T-helper 17 cell (primary cell): Measurements from ENCODE around the gene TBC1D7. TPM values are rescaled to one million over a fixed set of nuclear protein-coding genes. Genes with fewer than 3 reads are reported as not detected.

Experiments
- ATAC-seq: fragments of 150-1000 bp; cut with Tn5 transposase; 2 replicates; pipeline ENCODE4 v1.10.0; 2021; ENCODE audit warnings: mild to moderate bottlenecking, moderate library complexity
- DNase-seq, 3 donors: peaks; one replicate each; pipeline versions ENCODE4 v3.0.0 to v3.0.0-alpha.2; 2020 to 2021
- H3K9me3 ChIP-seq: one replicate; pipeline ENCODE4 v1.7.0; 2013; ENCODE audit warnings: low read length, mild to moderate bottlenecking; ENCODE audit not compliant: control insufficient read depth, poor library complexity, severe bottlenecking
- H3K27ac Mint-ChIP-seq: one replicate; pipeline ENCODE4 v1.8.0; 2022; ENCODE audit warnings: mild to moderate bottlenecking, moderate library complexity, mixed read lengths
- H3K27me3 Mint-ChIP-seq: one replicate; pipeline ENCODE4 v1.8.0; 2022; ENCODE audit warnings: mixed read lengths
- H3K36me3 Mint-ChIP-seq: one replicate; pipeline ENCODE4 v1.8.0; 2022; ENCODE audit warnings: low read depth, mixed read lengths
- H3K4me1 Mint-ChIP-seq: one replicate; pipeline ENCODE4 v1.8.0; 2022; ENCODE audit warnings: mild to moderate bottlenecking, mixed read lengths
- H3K4me3 Mint-ChIP-seq: one replicate; pipeline ENCODE4 v1.8.0; 2022; ENCODE audit warnings: mild to moderate bottlenecking, moderate library complexity, mixed read lengths
- total RNA-seq, 4 donors: library from RNA in 2 of 4; stranded (reverse) in 2 of 4; gene quantifications; one replicate each; pipeline ENCODE4 v1.2.3 and lab custom pipeline; 2022 to 2026

The TBC1D7 gene
- total RNA-seq, 2 donors from 2014 or later, result 9.1 to 12.4 TPM

DNA sequence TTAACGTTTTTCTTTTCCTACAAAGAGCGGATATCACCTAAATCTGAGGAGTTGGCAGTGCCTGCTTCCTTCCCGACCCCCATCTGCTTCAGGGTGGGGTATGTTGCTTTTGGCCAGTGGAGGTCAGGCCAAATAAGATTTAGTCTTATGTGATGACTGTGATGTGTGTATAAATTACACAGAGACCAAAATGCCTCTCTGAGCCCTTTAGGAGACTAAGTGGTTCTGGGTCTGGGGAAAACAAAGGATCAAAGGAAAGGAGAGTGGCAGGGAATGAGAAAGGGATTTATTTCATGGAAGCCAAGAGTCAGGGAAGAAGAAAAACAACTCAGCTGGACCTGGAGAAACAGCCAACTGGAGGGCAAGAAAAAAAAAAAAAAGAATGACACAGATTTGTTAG, 39.1 kb upstream of the TBC1D7 start:
- H3K9me3 ChIP-seq, result no peaks in the 10 kb centered on the region
- peaks cover 3% of the 10 kb centered on the region for H3K4me1 Mint-ChIP-seq
- H3K27me3 Mint-ChIP-seq, result peaks cover 13% of the 10 kb centered on the region
- H3K27ac Mint-ChIP-seq, result no peak overlapping the region
- ATAC-seq, result no peak
- H3K36me3 Mint-ChIP-seq, result no peaks in the 10 kb centered on the region
- H3K4me3 Mint-ChIP-seq, result no peak overlapping the region
- DNase-seq, result no peak

DNA sequence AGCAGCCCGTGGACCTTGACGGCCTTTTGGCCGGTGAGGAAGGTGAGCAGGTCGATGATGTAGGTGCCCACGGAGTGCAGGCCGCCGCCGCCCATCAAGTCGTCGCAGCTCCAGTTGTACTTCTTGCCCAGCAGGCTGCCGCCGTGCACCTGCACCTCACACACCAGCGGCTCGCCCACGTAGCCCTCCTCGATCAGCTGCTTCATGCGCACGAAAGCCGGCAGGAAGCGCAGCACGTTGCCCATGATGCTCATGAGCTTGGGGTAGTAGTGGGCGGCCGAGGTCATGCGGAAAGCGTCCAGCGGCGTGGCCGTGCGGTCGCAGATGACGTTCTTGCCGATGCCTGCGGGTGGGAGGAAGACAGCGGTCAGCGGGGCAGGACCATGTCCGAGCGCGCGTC, 37.0 kb upstream of the TBC1D7 start:
- H3K9me3 ChIP-seq, result no peaks in the 10 kb centered on the region
- Mint-ChIP-seq H3K4me3 (no peak overlapping the region), H3K4me1 (peaks cover 3% of the 10 kb centered on the region), H3K27ac (no peak overlapping the region), H3K27me3 (peaks cover 11% of the 10 kb centered on the region), H3K36me3 (no peaks in the 10 kb centered on the region)
- no peak for DNase-seq
- no peak for ATAC-seq

GRCh38 chr6:13364842-13365241, 36.5 kb upstream of the TBC1D7 start:
- Mint-ChIP-seq H3K4me1 (peaks cover 3% of the 10 kb centered on the region), H3K27ac (no peak overlapping the region), H3K27me3 (peaks cover 11% of the 10 kb centered on the region), H3K36me3 (no peaks in the 10 kb centered on the region), H3K4me3 (no peak overlapping the region)
- H3K9me3 ChIP-seq, result no peaks in the 10 kb centered on the region
- ATAC-seq (no peak), DNase-seq (no peak)

DNA sequence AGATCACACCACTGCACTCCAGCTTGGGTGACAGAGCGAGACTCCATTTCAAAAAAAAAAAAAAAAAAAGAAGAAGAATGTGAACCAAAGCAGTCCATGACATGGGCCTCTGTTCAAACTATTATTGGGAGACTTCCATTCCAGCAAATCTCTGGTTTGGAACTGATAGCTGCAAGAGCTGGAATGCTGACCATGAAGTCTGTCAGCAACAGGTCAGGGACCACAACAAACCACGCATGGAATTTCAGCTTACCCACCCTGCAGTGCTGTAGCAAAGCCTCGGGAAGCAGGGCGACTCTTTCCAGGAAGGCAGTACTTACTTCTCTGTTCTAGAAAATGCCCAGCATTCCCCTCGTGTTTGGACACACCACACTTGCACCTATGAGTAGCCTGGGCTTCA, 34.1 kb upstream of the TBC1D7 start:
- no peak overlapping the region for H3K27ac Mint-ChIP-seq
- H3K27me3 Mint-ChIP-seq, result peaks cover 3% of the 10 kb centered on the region
- no peak overlapping the region for H3K4me3 Mint-ChIP-seq
- no peak for ATAC-seq
- H3K4me1 Mint-ChIP-seq, result peaks cover 1% of the 10 kb centered on the region
- no peaks in the 10 kb centered on the region for H3K9me3 ChIP-seq
- DNase-seq, result no peak
- H3K36me3 Mint-ChIP-seq, result no peaks in the 10 kb centered on the region

- DNase-seq (no peak), ATAC-seq (no peak)
- Mint-ChIP-seq H3K4me3 (no peak overlapping the region), H3K36me3 (no peaks in the 10 kb centered on the region), H3K27ac (no peak overlapping the region), H3K4me1 (peaks cover 11% of the 10 kb centered on the region), H3K27me3 (no peaks in the 10 kb centered on the region)
- no peaks in the 10 kb centered on the region for H3K9me3 ChIP-seq
These were observed 32.6 kb upstream of the TBC1D7 start for GRCh38 chr6:13360671-13361540.

- H3K27me3 Mint-ChIP-seq, result no peaks in the 10 kb centered on the region
These were observed 30.9 kb upstream of the TBC1D7 start for GRCh38 chr6:13359287-13359686.

GRCh38 chr6:13358511-13358910, 30.2 kb upstream of the TBC1D7 start:
- Mint-ChIP-seq H3K27ac (no peak overlapping the region), H3K27me3 (no peaks in the 10 kb centered on the region), H3K36me3 (no peaks in the 10 kb centered on the region), H3K4me1 (peaks cover 30% of the 10 kb centered on the region), H3K4me3 (no peak overlapping the region)
- H3K9me3 ChIP-seq, result no peaks in the 10 kb centered on the region
- ATAC-seq (no peak), DNase-seq (no peak)

More at GRCh38 chr6:13359287-13359686, 30.9 kb upstream of the TBC1D7 start:
- H3K4me3 Mint-ChIP-seq, result no peak overlapping the region
- ATAC-seq (no peak), DNase-seq (no peak)
- H3K27ac Mint-ChIP-seq, result no peak overlapping the region
- peaks cover 27% of the 10 kb centered on the region for H3K4me1 Mint-ChIP-seq
- no peaks in the 10 kb centered on the region for H3K9me3 ChIP-seq
- no peaks in the 10 kb centered on the region for H3K36me3 Mint-ChIP-seq

- Mint-ChIP-seq H3K36me3 (no peaks in the 10 kb centered on the region), H3K27ac (peak overlapping the region; percentile 95), H3K4me3 (no peak overlapping the region), H3K27me3 (no peaks in the 10 kb centered on the region), H3K4me1 (peaks cover 32% of the 10 kb centered on the region)
- DNase-seq (no peak), ATAC-seq (no peak)
- H3K9me3 ChIP-seq, result no peaks in the 10 kb centered on the region
These were observed 29.3 kb upstream of the TBC1D7 start for GRCh38 chr6:13357551-13358075.

DNA sequence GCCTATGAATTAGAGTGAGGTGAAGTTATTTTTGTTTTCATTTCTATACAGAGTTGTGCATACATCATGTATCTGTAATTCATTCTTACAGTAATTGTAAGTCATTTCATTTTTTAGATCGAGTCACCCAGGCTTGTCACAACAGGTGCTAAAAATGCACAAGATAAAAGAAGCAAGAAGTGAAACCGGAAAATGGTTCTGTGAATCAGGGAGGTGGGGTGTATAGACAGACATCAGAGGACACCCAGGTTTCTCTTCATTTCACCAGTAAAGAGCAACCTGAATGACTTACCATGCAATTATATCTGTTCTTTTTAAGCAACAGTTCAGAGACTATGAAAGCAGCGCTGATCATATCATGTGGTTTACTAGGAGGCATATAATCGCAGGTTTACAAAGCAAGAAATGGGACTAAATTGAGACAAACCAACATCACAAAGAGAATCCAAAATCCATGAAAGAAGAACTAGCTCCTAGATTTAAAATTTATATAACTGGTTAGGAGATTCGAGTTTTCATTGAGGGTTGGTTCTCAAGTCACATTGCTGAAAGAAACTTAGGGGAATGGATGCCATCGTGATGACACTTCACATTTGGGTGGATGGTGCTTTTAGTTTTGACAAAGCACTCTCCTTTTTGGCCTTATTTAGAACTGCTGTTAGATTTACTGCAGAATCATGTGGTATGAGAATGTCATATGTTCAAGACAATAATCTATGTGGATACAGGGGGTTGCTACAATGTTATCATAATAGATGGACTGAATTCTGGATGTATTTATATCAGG, 27.9 kb upstream of the TBC1D7 start:
- ATAC-seq (peak; percentile 88), DNase-seq (no peak)
- Mint-ChIP-seq H3K4me3 (peak overlapping the region; percentile 88), H3K4me1 (peaks cover 32% of the 10 kb centered on the region), H3K27ac (peak overlapping the region; percentile 95), H3K36me3 (no peaks in the 10 kb centered on the region), H3K27me3 (no peaks in the 10 kb centered on the region)
- no peaks in the 10 kb centered on the region for H3K9me3 ChIP-seq

GRCh38 chr6:13355043-13355945, 27.0 kb upstream of the TBC1D7 start:
- no peaks in the 10 kb centered on the region for H3K27me3 Mint-ChIP-seq
- DNase-seq (no peak), ATAC-seq (peak; percentile 83)
- H3K4me3 Mint-ChIP-seq, result peak overlapping the region; percentile 88
- peak overlapping the region; percentile 95 for H3K27ac Mint-ChIP-seq
- H3K36me3 Mint-ChIP-seq, result no peaks in the 10 kb centered on the region
- H3K4me1 Mint-ChIP-seq, result peaks cover 35% of the 10 kb centered on the region
- no peaks in the 10 kb centered on the region for H3K9me3 ChIP-seq

GRCh38 chr6:13354331-13355042, 26.1 kb upstream of the TBC1D7 start:
- H3K4me1 Mint-ChIP-seq, result peaks cover 35% of the 10 kb centered on the region

DNA sequence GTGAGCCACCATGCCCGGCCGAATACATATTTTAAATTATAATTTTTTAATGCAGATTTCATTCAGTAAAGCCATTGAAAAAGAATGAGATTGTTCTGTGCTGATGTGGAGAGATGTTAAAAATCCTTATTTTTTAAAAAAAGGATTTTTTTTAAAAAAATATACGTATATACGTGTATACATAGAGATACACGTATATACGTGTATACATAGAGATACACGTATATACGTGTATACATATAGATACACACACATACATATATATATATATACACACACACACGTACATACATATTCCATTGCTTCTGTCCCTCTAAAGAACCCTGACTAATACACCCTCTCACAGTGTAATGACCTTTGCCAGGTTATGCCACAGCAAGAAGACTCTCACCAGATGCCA, 23.8 kb upstream of the TBC1D7 start:
- no peaks in the 10 kb centered on the region for H3K27me3 Mint-ChIP-seq
- ATAC-seq, result no peak
- H3K4me3 Mint-ChIP-seq, result no peak overlapping the region

More at GRCh38 chr6:13354331-13355042, 26.1 kb upstream of the TBC1D7 start:
- H3K9me3 ChIP-seq, result no peaks in the 10 kb centered on the region
- ATAC-seq (no peak), DNase-seq (no peak)
- no peak overlapping the region for H3K4me3 Mint-ChIP-seq
- H3K27ac Mint-ChIP-seq, result peak overlapping the region; percentile 95
- H3K36me3 Mint-ChIP-seq, result no peaks in the 10 kb centered on the region
- no peaks in the 10 kb centered on the region for H3K27me3 Mint-ChIP-seq

More for the DNA sequence above, 23.8 kb upstream of the TBC1D7 start:
- H3K9me3 ChIP-seq, result no peaks in the 10 kb centered on the region
- Mint-ChIP-seq H3K36me3 (no peaks in the 10 kb centered on the region), H3K27ac (no peak overlapping the region), H3K4me1 (peaks cover 35% of the 10 kb centered on the region)
- no peak for DNase-seq
